Forelimb muscle (tissue), 1 donor: ENCODE data around the gene ENKUR. TPM values are rescaled to one million over a fixed set of nuclear protein-coding genes. Genes with fewer than 3 reads are reported as not detected.
"Not testable (repeated sequence)": the region's sequence is repeated elsewhere in the genome, so short reads cannot be mapped to it uniquely, and the experiment has no call there.

Source experiments
- DNase-seq: peaks from one replicate; pipeline ENCODE4 v3.0.0-alpha.2; 2013; ENCODE audit warnings: low read depth
- polyA plus RNA-seq: library from polyadenylated mRNA; unstranded; fragments of 120-200 nt; gene quantifications from one replicate; pipeline ENCODE4 v1.2.1, GENCODE V29; 2013; ENCODE audit not compliant: insufficient read length

Gene ENKUR
- polyA plus RNA-seq, 1 donor: 0.22 TPM

DNA sequence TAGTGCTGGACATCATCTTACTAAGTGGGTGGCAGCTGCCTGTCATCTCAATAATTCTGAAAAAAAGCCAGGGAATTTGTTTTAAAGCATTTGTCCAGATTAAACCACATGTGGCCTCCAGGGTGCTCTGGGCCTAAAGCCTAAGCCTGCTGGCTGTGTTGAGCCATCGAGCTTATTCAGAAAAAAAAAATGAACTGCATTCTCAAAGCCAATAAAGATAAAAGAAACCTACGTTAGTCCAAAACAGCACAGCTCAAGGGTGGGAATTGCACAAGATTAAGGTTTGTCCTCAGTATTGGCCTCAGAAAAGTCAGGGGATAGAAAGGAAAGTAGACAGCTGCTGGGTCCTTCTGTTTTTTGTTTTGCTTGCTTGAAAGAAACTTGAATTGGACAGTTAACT, 41.0 kb downstream of the ENKUR start:
- peak; percentile 79 for DNase-seq

- no peak for DNase-seq
Observed at GRCh38 chr10:24973163-24973562, 42.8 kb downstream of the ENKUR start.

DNA sequence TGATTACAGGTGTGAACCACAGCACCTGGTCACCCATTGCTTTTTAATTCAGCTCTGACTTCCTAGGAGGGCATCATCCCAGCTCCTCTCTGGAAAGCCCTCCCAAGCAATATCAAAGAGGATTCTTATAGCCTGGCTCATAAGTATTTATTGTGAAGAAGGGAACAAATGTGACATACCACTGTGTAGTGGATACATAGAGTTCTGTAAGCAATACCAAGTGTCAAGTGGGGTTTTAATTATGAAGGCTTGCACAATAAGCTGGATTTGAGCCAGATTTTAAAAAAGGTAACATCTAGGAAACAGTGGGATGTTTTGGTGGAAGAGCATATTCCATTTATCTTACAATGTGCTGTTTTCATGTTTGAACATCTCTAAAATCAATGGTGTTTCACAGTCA, 44.6 kb downstream of the ENKUR start:
- no peak for DNase-seq

GRCh38 chr10:24969841-24970281, 46.1 kb downstream of the ENKUR start:
- no peak for DNase-seq

DNA sequence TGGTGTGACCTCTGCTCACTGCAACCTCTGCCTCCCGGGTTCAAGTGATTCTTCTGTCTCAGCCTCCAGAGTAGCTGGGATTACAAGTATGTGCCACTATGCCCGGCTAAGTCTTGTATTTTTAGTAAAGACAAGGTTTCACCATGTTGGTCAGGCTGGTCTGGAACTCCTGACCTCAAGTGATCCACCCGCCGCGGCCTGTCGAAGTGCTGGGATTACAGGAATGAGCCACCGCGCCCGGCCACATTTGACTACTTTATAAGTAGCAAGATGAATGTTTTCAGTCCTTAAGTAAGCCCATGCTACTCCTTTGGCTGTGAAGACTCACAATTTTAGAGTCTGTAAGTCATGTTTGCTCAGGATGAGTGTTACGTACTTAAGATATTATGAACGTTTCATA, 47.0 kb downstream of the ENKUR start:
- DNase-seq: not testable (repeated sequence)

DNA sequence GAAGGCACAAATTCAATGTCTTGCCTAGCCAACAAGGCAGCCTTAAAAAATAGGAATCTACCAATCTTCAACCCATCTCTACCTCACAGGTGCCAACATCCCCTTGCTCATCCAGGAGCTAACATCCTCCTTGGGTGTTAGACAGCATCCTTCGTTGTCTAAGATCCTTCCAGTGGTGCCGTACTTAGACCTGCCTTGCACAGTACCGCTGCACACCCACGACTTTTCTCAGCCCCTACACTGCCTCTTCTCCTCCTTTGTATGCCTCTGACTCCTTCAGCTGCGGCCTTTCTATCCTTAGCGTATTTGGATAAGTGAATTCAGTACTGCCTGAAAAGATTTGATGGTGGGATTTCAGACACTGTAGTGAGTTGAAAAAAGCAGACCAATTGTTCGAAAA, 47.6 kb downstream of the ENKUR start:
- DNase-seq: no peak

DNA sequence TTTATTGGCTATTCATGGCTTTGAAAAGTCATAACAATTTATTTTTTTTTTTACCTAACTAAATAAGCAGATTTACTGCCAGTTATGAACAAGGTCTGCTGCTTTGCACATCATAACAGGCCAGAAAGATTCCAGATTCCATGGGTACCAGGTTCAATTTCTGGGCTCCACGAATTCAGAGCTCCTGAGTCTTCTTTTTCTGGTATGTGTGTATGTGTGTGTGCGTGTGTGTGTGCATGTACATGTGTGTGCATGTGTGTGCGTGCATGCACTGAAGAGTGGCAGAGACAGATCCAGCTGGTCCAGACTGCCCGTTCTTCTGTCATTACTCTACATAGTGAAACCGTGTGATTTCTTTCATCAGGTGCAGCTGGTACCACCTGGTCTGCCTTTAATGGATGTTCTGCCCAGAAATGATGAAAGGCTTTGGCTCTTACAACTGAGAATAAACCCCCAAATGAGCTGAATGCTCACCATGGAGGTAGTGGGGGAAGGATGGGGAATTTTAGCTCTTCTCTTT, 48.9 kb downstream of the ENKUR start:
- DNase-seq: no peak

GRCh38 chr10:24965051-24965450, 50.9 kb downstream of the ENKUR start:
- DNase-seq: no peak

GRCh38 chr10:24963521-24964041, 52.4 kb downstream of the ENKUR start:
- DNase-seq: no peak

DNA sequence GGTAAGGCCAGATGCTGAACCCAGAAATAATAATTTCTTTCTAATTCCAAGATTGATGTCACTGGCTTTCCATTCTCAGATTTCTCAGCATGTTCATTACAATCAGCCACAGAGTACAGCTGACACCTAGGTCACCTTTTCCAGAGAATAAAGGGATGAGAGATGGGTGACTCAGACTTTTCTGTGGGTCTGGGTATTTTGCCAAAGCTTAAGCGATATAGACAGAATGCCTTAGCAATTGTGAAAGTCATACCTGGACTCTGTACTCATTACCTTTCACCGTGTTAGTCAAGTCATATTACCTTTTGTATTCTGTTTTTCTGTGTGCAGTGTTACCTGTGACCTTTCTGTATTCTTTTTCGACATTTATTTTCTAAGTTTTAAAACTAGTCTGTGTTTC, 53.0 kb downstream of the ENKUR start:
- no peak for DNase-seq

- DNase-seq: no peak
Observed at GRCh38 chr10:24961582-24961981, 54.4 kb downstream of the ENKUR start.

DNA sequence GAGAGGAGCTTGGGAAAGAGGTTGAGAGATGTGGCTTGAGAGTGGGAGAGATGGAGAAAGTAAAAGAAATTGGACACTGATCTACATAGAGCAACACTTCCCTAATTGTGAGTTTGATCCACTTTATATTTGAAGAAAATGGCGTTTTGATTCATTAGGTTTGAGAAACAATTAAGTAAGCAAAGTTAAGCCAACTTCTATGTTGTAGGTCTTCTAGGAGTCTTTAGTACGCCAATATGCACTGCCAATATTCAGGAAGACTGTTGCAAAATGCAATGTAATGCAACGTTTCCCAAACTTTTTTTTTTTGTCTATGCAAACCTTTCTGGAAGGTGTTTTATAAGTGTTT, 56.6 kb downstream of the ENKUR start:
- no peak for DNase-seq

GRCh38 chr10:24958721-24959381, 57.1 kb downstream of the ENKUR start:
- peak; percentile 92 for DNase-seq

DNA sequence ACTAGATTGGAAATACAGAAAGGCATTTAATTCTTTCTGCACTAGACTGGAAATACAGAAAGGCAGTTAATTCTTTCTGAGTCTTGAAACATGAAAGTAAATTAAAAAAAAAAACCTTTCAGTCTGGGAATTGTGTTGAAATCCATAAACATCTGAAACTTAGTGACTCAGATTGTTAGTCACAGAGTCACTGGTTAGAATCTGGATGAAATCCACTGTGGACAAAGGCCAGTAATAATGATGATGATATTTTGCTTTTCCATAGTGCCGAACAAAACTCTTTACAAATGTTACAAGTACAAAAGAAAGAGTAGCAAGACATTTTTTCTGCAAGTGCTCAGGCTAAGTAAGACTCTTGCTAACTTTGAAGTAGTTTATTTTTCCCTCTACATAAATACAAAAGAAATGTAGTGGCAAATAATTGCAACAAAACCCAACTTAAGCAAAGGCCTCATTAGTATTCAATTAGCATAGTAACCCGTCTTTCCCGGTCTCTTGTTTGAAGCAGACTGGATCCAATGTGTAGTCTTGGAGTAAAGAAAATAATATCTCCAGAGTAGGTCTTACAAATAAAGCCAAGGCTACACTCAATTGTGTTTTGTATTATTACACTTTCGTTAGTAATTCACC, 57.8 kb downstream of the ENKUR start:
- DNase-seq: peak; percentile 96

DNA sequence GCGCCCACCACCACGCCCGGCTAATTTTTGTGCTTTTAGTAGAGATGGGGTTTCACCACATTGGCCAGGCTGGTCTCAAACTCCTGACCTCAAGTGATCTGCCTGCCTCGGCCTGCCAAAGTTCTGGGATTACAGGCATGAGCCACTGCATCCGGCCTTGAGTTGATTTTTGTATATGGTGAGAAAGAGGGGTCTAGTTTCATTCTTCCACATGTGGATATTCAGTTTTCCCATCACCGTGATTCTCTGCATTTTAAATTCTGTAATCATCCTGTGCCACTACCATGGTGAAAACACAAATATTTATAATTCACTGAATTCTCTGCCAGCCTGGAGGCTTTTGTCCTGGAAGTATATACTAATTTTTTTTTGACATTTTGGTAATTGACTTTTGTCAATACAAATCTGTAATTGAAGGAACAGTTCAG, 58.3 kb downstream of the ENKUR start:
- not testable (repeated sequence) for DNase-seq

GRCh38 chr10:24953675-24954074, 62.3 kb downstream of the ENKUR start:
- no peak for DNase-seq

DNA sequence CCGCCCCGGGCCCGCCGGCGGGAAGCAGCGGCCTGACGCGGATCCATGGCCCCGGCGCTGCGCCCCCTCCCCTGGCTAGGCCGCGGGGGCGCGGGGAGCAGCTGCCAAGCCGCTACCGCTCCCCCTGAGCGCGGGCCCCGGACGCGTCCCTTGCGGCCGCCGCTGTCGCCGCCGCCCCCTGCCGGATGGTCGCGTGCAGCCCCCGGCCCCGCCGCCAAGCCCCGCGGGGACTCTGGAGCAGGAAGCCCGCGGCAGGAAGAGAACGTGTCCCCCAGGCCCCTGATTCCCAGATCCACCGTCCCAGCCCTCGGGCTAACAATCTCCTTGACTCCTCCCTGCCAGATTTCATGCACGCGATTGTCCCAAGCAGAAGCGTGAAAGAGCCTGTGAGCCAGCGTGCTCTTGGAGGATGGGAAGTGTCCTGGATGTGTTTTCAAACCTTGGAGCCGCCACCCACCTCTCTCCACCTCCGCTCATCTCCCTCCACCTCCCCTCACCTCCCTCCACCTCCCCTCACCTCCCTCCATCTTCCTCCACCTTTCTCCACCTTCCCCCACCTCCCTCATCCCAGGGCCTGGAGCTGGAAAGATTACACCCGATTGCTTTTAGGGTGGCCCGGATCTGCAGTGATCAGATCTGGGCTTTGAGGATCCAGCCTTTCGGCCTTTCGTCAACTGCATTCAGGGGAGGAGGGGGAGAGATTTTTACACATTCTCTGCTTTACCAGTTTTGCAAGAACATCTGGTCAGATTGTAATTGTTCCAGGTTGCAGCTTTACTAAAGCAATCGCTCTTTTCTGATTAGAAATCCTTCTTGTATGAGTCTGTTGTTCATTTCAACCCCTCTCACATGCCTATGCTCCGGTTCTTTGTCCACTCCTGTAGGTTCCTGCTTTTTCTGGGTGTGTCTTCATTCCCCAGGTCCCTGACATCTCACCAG, 63.0 kb downstream of the ENKUR start:
- DNase-seq: no peak

- DNase-seq: no peak
Observed at GRCh38 chr10:24952143-24952706, 63.7 kb downstream of the ENKUR start, which contains the start of gene PRTFDC1. PRTFDC1 (minus strand) TSS chr10:24952606; CDS start chr10:24952575, 31 bp downstream.

- no peak for DNase-seq
Observed at GRCh38 chr10:24951201-24952142, 64.5 kb downstream of the ENKUR start.

- DNase-seq: no peak
Observed at GRCh38 chr10:24950439-24950838, 65.5 kb downstream of the ENKUR start.
